B cell (primary cell): ENCODE results near the gene DHDH. TPM values are rescaled to one million over a fixed set of nuclear protein-coding genes. Genes with fewer than 3 reads are reported as not detected.

Experiments used
- ATAC-seq: fragments of 200-7000 bp; cut with Tn5 transposase; one replicate; pipeline ENCODE4 v1.10.0; 2021; ENCODE audit warnings: low read depth, mild to moderate bottlenecking, moderate number of reproducible peaks, moderate library complexity
- CTCF ChIA-PET: fragments of 350-600 bp; sonication (Branson Sonifier 250); formaldehyde crosslinking; loops from one replicate; lab custom pipeline; 2021; ENCODE audit warnings: antibody characterized with exemption, inconsistent platforms; lab: Charles Lee
- POLR2A ChIA-PET: fragments of 350-600 bp; sonication (Branson Sonifier 250); formaldehyde crosslinking; loops from one replicate; lab custom pipeline; 2021; ENCODE audit warnings: antibody characterized with exemption; lab: Charles Lee
- DNase-seq: peaks from one replicate; pipeline ENCODE4 v3.0.0; 2013
- H2AFZ ChIP-seq: 2 replicates; pipeline ENCODE4 v1.6.1; 2012; ENCODE audit warnings: mild to moderate bottlenecking, low read depth, low read length; ENCODE audit not compliant: insufficient read depth, poor library complexity, severe bottlenecking
- H3K27ac ChIP-seq, 2 donors: 1 replicate in 1 of 2; 2 replicates in 1 of 2; pipeline ENCODE4 v1.5.1; 2012 to 2013; ENCODE audit warnings: low read length in 2 of 2, mild to moderate bottlenecking in 2 of 2, moderate library complexity in 1 of 2
- H3K27me3 ChIP-seq, 4 experiments: fragments of 200-600 bp in 1 of 4; sonication (generic) in 1 of 4; replicated peaks in 1 of 4; 1 replicate in 2 of 4; 2 replicates in 2 of 4; pipeline versions ENCODE4 v1.6.1 to v1.7.0; 2013 to 2016; ENCODE audit warnings: low read length in 3 of 4, mild to moderate bottlenecking in 2 of 4, mixed read lengths in 1 of 4, moderate library complexity in 1 of 4; ENCODE audit not compliant: insufficient read depth in 4 of 4, control insufficient read depth in 3 of 4; ENCODE audit errors: control extremely low read depth in 1 of 4
- H3K36me3 ChIP-seq, 2 experiments: replicated peaks in 1 of 2; 1 replicate in 1 of 2; 2 replicates in 1 of 2; pipeline versions ENCODE4 v1.6.1 to v1.7.1; 2013; ENCODE audit warnings: low read length in 1 of 2; ENCODE audit not compliant: insufficient read depth in 2 of 2, control insufficient read depth in 1 of 2; ENCODE audit errors: control extremely low read depth in 1 of 2, extremely low read depth in 1 of 2
- H3K4me1 ChIP-seq, 2 donors: fragments of 200-600 bp in 1 of 2; sonication (generic) in 1 of 2; 1 replicate in 1 of 2; 2 replicates in 1 of 2; pipeline versions ENCODE4 v1.5.1 to v1.6.1; 2013 to 2017; ENCODE audit warnings: low read length in 2 of 2; ENCODE audit not compliant: control insufficient read depth in 2 of 2, insufficient read depth in 2 of 2
- H3K4me2 ChIP-seq: replicated peaks from 2 replicates; pipeline ENCODE3; 2012; ENCODE audit warnings: mild to moderate bottlenecking, low read depth, low read length; ENCODE audit not compliant: poor library complexity, severe bottlenecking
- H3K4me3 ChIP-seq, 5 experiments: fragments of 200-600 bp in 1 of 5; sonication (generic) in 1 of 5; 1 replicate in 3 of 5; 2 replicates in 2 of 5; pipeline versions ENCODE4 v1.5.1 to v1.7.0; 2011 to 2016; ENCODE audit warnings: low read length in 4 of 5, mild to moderate bottlenecking in 4 of 5, low read depth in 2 of 5, control low read depth in 1 of 5, moderate library complexity in 1 of 5; ENCODE audit not compliant: insufficient read depth in 1 of 5; ENCODE audit errors: control extremely low read depth in 1 of 5, extremely low read depth in 1 of 5
- H3K79me2 ChIP-seq: fragments of 200-600 bp; sonication (generic); one replicate; pipeline ENCODE4 v1.6.0; 2016; ENCODE audit warnings: low read length; ENCODE audit not compliant: control insufficient read depth, insufficient read depth
- H3K9ac ChIP-seq: fragments of 200-600 bp; sonication (generic); 2 replicates; pipeline ENCODE4 v1.6.1; 2017; ENCODE audit warnings: mild to moderate bottlenecking, low read length, moderate library complexity
- H3K9me3 ChIP-seq, 3 donors: one replicate each; pipeline versions ENCODE4 v1.6.1 to v1.7.1; 2013; ENCODE audit warnings: low read length in 2 of 3; ENCODE audit not compliant: control insufficient read depth in 2 of 3, insufficient read depth in 1 of 3; ENCODE audit errors: control extremely low read depth in 1 of 3
- H4K20me1 ChIP-seq: 2 replicates; pipeline ENCODE4 v1.6.0; 2012; ENCODE audit warnings: mild to moderate bottlenecking, low read length; ENCODE audit not compliant: insufficient read depth, control insufficient read depth, poor library complexity, severe bottlenecking
- H3K27ac Mint-ChIP-seq: one replicate; pipeline ENCODE4 v1.8.0; 2021; ENCODE audit warnings: mixed read lengths
- H3K27me3 Mint-ChIP-seq: one replicate; pipeline ENCODE4 v1.8.0; 2021; ENCODE audit warnings: mixed read lengths
- H3K4me1 Mint-ChIP-seq: one replicate; pipeline ENCODE4 v1.8.0; 2021; ENCODE audit warnings: mixed read lengths
- H3K4me3 Mint-ChIP-seq: one replicate; pipeline ENCODE4 v1.8.0; 2021; ENCODE audit warnings: mixed read lengths
- H3K9me3 Mint-ChIP-seq: one replicate; pipeline ENCODE4 v1.8.0; 2022; ENCODE audit warnings: mixed read lengths; ENCODE audit not compliant: insufficient read depth
- CTCF ChIP-seq: fragments of 200-600 bp; IDR thresholded peaks from one replicate; pipeline ENCODE4 v1.8.0; 2022; ENCODE audit warnings: antibody characterized with exemption, mild to moderate bottlenecking
- EZH2 ChIP-seq: IDR thresholded peaks from 2 replicates; pipeline ENCODE4 v1.6.1; 2012; ENCODE audit warnings: borderline replicate concordance, low read depth, mild to moderate bottlenecking, moderate library complexity, low read length; ENCODE audit not compliant: insufficient read depth, poor library complexity, severe bottlenecking
- WGBS: methylation state at CpG from one replicate; pipeline ENCODE4 v1.1.5; 2013; ENCODE audit warnings: missing lambda C conversion rate; ENCODE audit not compliant: insufficient coverage; 5-methylcytosine and 5-hydroxymethylcytosine counted together
- intact Hi-C: fragments of 100-400 bp; cut with micrococcal nuclease; formaldehyde crosslinking; loops from one replicate; pipeline ENCODE4 v1.10.0; 2022
- polyA plus RNA-seq: library from polyadenylated mRNA; depleted of rRNA; stranded (reverse); fragments of >200 nt; gene quantifications from 2 replicates; pipeline ENCODE4 v1.2.3, GENCODE V29; 2012
- total RNA-seq, 2 donors: library from RNA; stranded (reverse); fragments of 120-200 nt in 1 of 2; gene quantifications; 1 replicate in 1 of 2; 2 replicates in 1 of 2; pipeline versions ENCODE4 v1.2.3 to v1.2.4, GENCODE V29; 2013 to 2022

The DHDH gene
- total and polyA plus RNA-seq, 2 donors (not counting 1 experiment from before 2014, with no cell fraction given) = 0.64 to 0.82 TPM

GRCh38 chr19:48965040-48965805 lies 31.7 kb downstream of the DHDH start, which contains the start of gene FTL:
Gene FTL (plus strand): TSS chr19:48965309. CDS start chr19:48965508, 199 bp downstream.
- H3K4me3 ChIP-seq = peak within 1 kb of the TSS; percentile 73 to 90 (median 84)
- H2AFZ ChIP-seq = peak within 1 kb of the TSS; percentile 73
- WGBS = 0% methylated on average over 45 of the region's 52 CpGs
- ChIA-PET CTCF (interaction anchor here (1.2 to 4.1 kb wide), 3 partner anchors 11 to 28 kb away, joined by 4 to 17 read pairs (median 5); partner anchors contain the start of genes BAX, GYS1 and RUVBL2), POLR2A (interaction anchor here (0.6 to 3.2 kb wide), 12 partner anchors 11 to 601 kb away, joined by 3 to 17 read pairs (median 4); partner anchors contain the start of genes GYS1, NUCB1, PPP1R15A and RUVBL2)
- no peaks in the 10 kb centered on the region for H3K27me3 Mint-ChIP-seq
- H3K9me3 Mint-ChIP-seq = no peaks in the 10 kb centered on the region
- peaks cover 26% of the 10 kb centered on the region for H3K79me2 ChIP-seq
- H3K4me1 Mint-ChIP-seq = peaks cover 70% of the 10 kb centered on the region
- peaks cover 22% of the 10 kb centered on the region for H4K20me1 ChIP-seq
- peaks cover 0 to 5% (median 0%) of the 10 kb centered on the region in 3 donors for H3K9me3 ChIP-seq
- H3K9ac ChIP-seq = peak within 1 kb of the TSS; percentile 74
- peak within 1 kb of the TSS; percentile 99 for H3K27ac Mint-ChIP-seq
- TF ChIP-seq CTCF = no peak
- no peak for TF ChIP-seq EZH2
- peak within 1 kb of the TSS; percentile 75 to 84 for H3K27ac ChIP-seq
- intact Hi-C loops = loop anchor here (1.0 to 2.0 kb wide), 6 partner anchors 11 to 319 kb away; partner anchors contain the start of genes BAX, CA11, GYS1 and NUCB1
- peaks cover 41 to 57% of the 10 kb centered on the region in 2 donors for H3K4me1 ChIP-seq
- peaks cover 0 to 37% of the 10 kb centered on the region in 2 experiments for H3K36me3 ChIP-seq
- ATAC-seq (peak; percentile 83), DNase-seq (peak; percentile 96)
- peak within 1 kb of the TSS; percentile 100 for H3K4me3 Mint-ChIP-seq
- H3K27me3 ChIP-seq = no peaks in the 10 kb centered on the region
- H3K4me2 ChIP-seq = peak within 1 kb of the TSS; percentile 75
